Measurements from ENCODE around the gene ACTA1.
"Not testable (repeated sequence)": the region's sequence is repeated elsewhere in the genome, so short reads cannot be mapped to it uniquely, and the experiment has no call there.

The ACTA1 gene

GRCh38 chr1:229407206-229408026 is 26.5 kb downstream of the ACTA1 start:
- DNase-seq: no peak

- no peak for DNase-seq
Measured at GRCh38 chr1:229406798-229407197, 27.1 kb downstream of the ACTA1 start.

- no peak for DNase-seq
Measured at GRCh38 chr1:229403573-229403972, 30.3 kb downstream of the ACTA1 start.

- no peak for DNase-seq
Measured at GRCh38 chr1:229402993-229403392, 30.9 kb downstream of the ACTA1 start.

- not testable (repeated sequence) for DNase-seq
Measured at GRCh38 chr1:229402329-229402728, 31.6 kb downstream of the ACTA1 start.

GRCh38 chr1:229397762-229398161 is 36.1 kb downstream of the ACTA1 start:
- DNase-seq: no peak

GRCh38 chr1:229396585-229397206 is 37.2 kb downstream of the ACTA1 start:
- no peak for DNase-seq

GRCh38 chr1:229394517-229394916 is 39.4 kb downstream of the ACTA1 start:
- DNase-seq: not testable (repeated sequence)

- DNase-seq: no peak
Measured at GRCh38 chr1:229392936-229393335, 41.0 kb downstream of the ACTA1 start.

GRCh38 chr1:229390130-229390529 is 43.8 kb downstream of the ACTA1 start:
- DNase-seq: no peak

GRCh38 chr1:229388897-229389580 is 44.9 kb downstream of the ACTA1 start:
- DNase-seq: no peak

- DNase-seq: no peak
Measured at GRCh38 chr1:229385853-229386456, 47.9 kb downstream of the ACTA1 start.

GRCh38 chr1:229384822-229385221 is 49.1 kb downstream of the ACTA1 start:
- no peak for DNase-seq

GRCh38 chr1:229383961-229384360 is 49.9 kb downstream of the ACTA1 start:
- DNase-seq: no peak

GRCh38 chr1:229383188-229383587 is 50.7 kb downstream of the ACTA1 start:
- DNase-seq: no peak

Data from activated CD4-positive, alpha-beta T cell treated with anti-CD3 and anti-CD28 coated beads, Interleukin-10, Interleukin-2, amounts not matched to agents 100 ng/mL and 50 ng/mL, durations not matched to agents 16 hours and 8 hours (primary cell).